Pancreas (tissue), 10 donors: ENCODE measurements around the gene ACTL10. TPM values are rescaled to one million over a fixed set of nuclear protein-coding genes. Genes with fewer than 3 reads are reported as not detected.

Experiments
- ATAC-seq, 4 donors: fragments of 200-7000 bp; cut with Tn5 transposase; one replicate each; pipeline versions ENCODE4 v1.8.0 to v1.9.1; 2020; ENCODE audit warnings: mild to moderate bottlenecking in 4 of 4, moderate library complexity in 4 of 4
- DNase-seq, 6 donors: peaks; one replicate each; pipeline ENCODE4 v3.0.0-alpha.2; 2020
- FAIRE-seq: peaks from 2 replicates; lab custom pipeline; 2012; peaks lifted over from hg19 to GRCh38; lab: Jason Lieb, UNC
- H3K27ac ChIP-seq, 4 donors: fragments of 200-600 bp; sonication (generic); 1 replicate in 3 of 4; 2 replicates in 1 of 4; pipeline versions ENCODE4 v1.5.0 to v1.8.0; 2020
- H3K27me3 ChIP-seq, 4 donors: fragments of 200-600 bp; one replicate each; pipeline ENCODE4 v1.8.0; 2021
- H3K36me3 ChIP-seq, 3 donors: fragments of 200-600 bp; sonication (generic) in 1 of 3; one replicate each; pipeline versions ENCODE4 v1.5.0 to v1.8.0; 2020 to 2021
- H3K4me1 ChIP-seq, 3 donors: fragments of 200-600 bp; one replicate each; pipeline ENCODE4 v1.8.0; 2021
- H3K4me3 ChIP-seq, 4 donors: fragments of 200-600 bp; sonication (generic) in 2 of 4; one replicate each; pipeline versions ENCODE4 v1.5.0 to v1.8.0; 2020 to 2021
- H3K9me3 ChIP-seq, 4 donors: fragments of 200-600 bp; one replicate each; pipeline ENCODE4 v1.8.0; 2021
- CTCF ChIP-seq, 4 donors: fragments of 200-600 bp; sonication (generic) in 3 of 4; IDR thresholded peaks; one replicate each; pipeline versions ENCODE4 v1.5.0 to v1.8.0; 2021; ENCODE audit warnings: antibody characterized with exemption in 4 of 4
- WGBS, 2 donors: extraction: QIAGEN DNeasy Blood & Tissue Kit; methylation state at CpG; one replicate each; pipeline ENCODE4 v1.1.7; 2013; 5-methylcytosine and 5-hydroxymethylcytosine counted together
- intact Hi-C, 3 donors: fragments of 100-400 bp; cut with DNase I; formaldehyde crosslinking; loops; one replicate each; pipeline versions ENCODE4 v1.11.1 to v1.14.2; 2022
- polyA plus RNA-seq, 2 donors: library from polyadenylated mRNA; stranded (reverse); fragments of 200-250 nt; gene quantifications; one replicate each; pipeline ENCODE4 v1.2.3, GENCODE V29; 2013
- total RNA-seq, 6 donors: library from RNA; stranded (reverse); fragmentation: NEBNext Ultra II Directional in 4 of 6; extraction: Animal tissue kit (Norgen Biotek cat#: 25700) in 4 of 6; gene quantifications; one replicate each; pipeline versions ENCODE4 v1.2.1 to v1.2.4, GENCODE V29; 2021 to 2023
- donor health status: healthy with polysubstance abuse.
- donor health status: DM: no; HTN: no; CAD: no; lungs with moderate emphysema.
- donor health status: DM: no; HTN: no; CAD: no.
- donor health status: control.
- donor health status: control.
- donor health status: Bipolar disorder and iron deficiency.
- donor health status: DM: yes; HTN: yes; CAD: no.
- donor health status: DM: no; HTN: no; CAD: no.
- donor health status: DM: no; HTN: no; CAD: no.
- donor health status: DM: yes; HTN: yes; CAD: no.

The ACTL10 gene
- total and polyA plus RNA-seq, 8 donors, result 1.6 to 3.5 (median 2.6) TPM

- Histone ChIP-seq H3K9me3 (no peaks in the 10 kb centered on the region), H3K4me3 (no peak overlapping the region), H3K27ac (no peak overlapping the region), H3K36me3 (no peaks in the 10 kb centered on the region), H3K27me3 (no peaks in the 10 kb centered on the region), H3K4me1 (no peaks in the 10 kb centered on the region)
- FAIRE-seq (no peak), ATAC-seq (no peak), DNase-seq (peak in 1 of 6 donors; percentile 6)
- no peak for TF ChIP-seq CTCF (IDR thresholded peaks at IDR 0.05)
- 81% methylated on average over 5 of the region's 5 CpGs for WGBS, 2 donors
- intact Hi-C loops, result no loop called here
Measured at GRCh38 chr20:33693289-33693688, 26.5 kb downstream of the ACTL10 start.

- Histone ChIP-seq H3K36me3 (no peaks in the 10 kb centered on the region), H3K4me1 (no peaks in the 10 kb centered on the region), H3K27ac (no peak overlapping the region), H3K9me3 (no peaks in the 10 kb centered on the region), H3K4me3 (no peak overlapping the region), H3K27me3 (no peaks in the 10 kb centered on the region)
- 85 to 90% methylated on average over 14 to 17 of the region's 17 CpGs for WGBS, 2 donors
- ATAC-seq (peak in 1 of 4 donors; percentile 37), DNase-seq (peak in 1 of 6 donors; percentile 50), FAIRE-seq (no peak)
- intact Hi-C loops, result no loop called here
- TF ChIP-seq CTCF (IDR thresholded peaks at IDR 0.05), result no peak
Measured at GRCh38 chr20:33693741-33694638, 27.2 kb downstream of the ACTL10 start.

GRCh38 chr20:33694639-33695012 is 27.9 kb downstream of the ACTL10 start:
- DNase-seq (no peak), FAIRE-seq (no peak), ATAC-seq (no peak)
- Histone ChIP-seq H3K4me1 (no peaks in the 10 kb centered on the region), H3K36me3 (no peaks in the 10 kb centered on the region), H3K4me3 (no peak overlapping the region), H3K27ac (no peak overlapping the region), H3K27me3 (no peaks in the 10 kb centered on the region), H3K9me3 (no peaks in the 10 kb centered on the region)
- 79 to 82% methylated on average over 6 of the region's 6 CpGs for WGBS, 2 donors
- no peak for TF ChIP-seq CTCF (IDR thresholded peaks at IDR 0.05)
- intact Hi-C loops, result no loop called here

- H3K27ac ChIP-seq, result no peak overlapping the region
- DNase-seq, result no peak
- no peaks in the 10 kb centered on the region for H3K4me1 ChIP-seq
Measured at GRCh38 chr20:33696448-33696847, 29.7 kb downstream of the ACTL10 start.

More at GRCh38 chr20:33696448-33696847, 29.7 kb downstream of the ACTL10 start:
- 82 to 88% methylated on average over 4 of the region's 4 CpGs for WGBS, 2 donors
- ATAC-seq, result peak in 1 of 4 donors; percentile 48
- no peak for FAIRE-seq
- intact Hi-C loops, result no loop called here
- Histone ChIP-seq H3K4me3 (no peak overlapping the region), H3K27me3 (no peaks in the 10 kb centered on the region), H3K9me3 (no peaks in the 10 kb centered on the region), H3K36me3 (no peaks in the 10 kb centered on the region)
- TF ChIP-seq CTCF (IDR thresholded peaks at IDR 0.05), result no peak
